Stomach (tissue), 4 donors: Measurements from ENCODE around the gene FOLH1.
"Not testable (repeated sequence)": the region's sequence is repeated elsewhere in the genome, so short reads cannot be mapped to it uniquely, and the experiment has no call there.

Experiments used
- POLR2A ChIP-seq, 4 donors: fragments of 450-650 bp; IDR thresholded peaks; one replicate each; pipeline ENCODE4 v1.6.1; 2016; ENCODE audit warnings: antibody characterized with exemption in 4 of 4, control low read depth in 2 of 4, mild to moderate bottlenecking in 1 of 4, moderate library complexity in 1 of 4
- TF ChIP-seq, protein P1 (sequence below), 7 experiments: fragments of 450-650 bp in 4 of 7; fragments of 200-600 bp in 3 of 7; sonication (generic) in 3 of 7; IDR thresholded peaks; one replicate each; pipeline ENCODE4 v1.5.1; 2016 to 2019; ENCODE audit warnings: antibody characterized with exemption in 7 of 7, control low read depth in 2 of 7, mild to moderate bottlenecking in 1 of 7

DNA sequence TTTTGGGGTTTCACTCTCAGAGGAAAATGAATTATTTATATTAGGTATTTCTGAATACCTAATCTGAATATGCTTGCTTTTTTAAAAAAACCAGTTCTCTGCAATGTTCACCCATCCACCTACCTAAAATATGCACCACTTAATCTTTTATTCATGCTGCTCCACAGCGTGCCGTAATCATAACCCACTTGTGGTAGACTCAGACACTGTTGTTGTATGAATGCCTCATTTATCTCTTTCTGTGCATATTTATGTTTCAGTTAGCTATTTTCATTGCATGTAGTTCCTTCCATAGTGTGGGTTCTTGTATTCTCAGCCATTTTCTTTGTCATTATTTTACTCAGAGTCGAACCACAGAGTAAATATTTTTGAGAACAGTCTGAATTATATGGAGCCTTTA lies 21.6 kb upstream of the FOLH1 start:
- TF ChIP-seq POLR2A (IDR thresholded peaks at IDR 0.05) = not testable (repeated sequence)
- TF ChIP-seq, protein P1, sequence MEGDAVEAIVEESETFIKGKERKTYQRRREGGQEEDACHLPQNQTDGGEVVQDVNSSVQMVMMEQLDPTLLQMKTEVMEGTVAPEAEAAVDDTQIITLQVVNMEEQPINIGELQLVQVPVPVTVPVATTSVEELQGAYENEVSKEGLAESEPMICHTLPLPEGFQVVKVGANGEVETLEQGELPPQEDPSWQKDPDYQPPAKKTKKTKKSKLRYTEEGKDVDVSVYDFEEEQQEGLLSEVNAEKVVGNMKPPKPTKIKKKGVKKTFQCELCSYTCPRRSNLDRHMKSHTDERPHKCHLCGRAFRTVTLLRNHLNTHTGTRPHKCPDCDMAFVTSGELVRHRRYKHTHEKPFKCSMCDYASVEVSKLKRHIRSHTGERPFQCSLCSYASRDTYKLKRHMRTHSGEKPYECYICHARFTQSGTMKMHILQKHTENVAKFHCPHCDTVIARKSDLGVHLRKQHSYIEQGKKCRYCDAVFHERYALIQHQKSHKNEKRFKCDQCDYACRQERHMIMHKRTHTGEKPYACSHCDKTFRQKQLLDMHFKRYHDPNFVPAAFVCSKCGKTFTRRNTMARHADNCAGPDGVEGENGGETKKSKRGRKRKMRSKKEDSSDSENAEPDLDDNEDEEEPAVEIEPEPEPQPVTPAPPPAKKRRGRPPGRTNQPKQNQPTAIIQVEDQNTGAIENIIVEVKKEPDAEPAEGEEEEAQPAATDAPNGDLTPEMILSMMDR (IDR thresholded peaks at IDR 0.05) = not testable (repeated sequence)
